Measurements from ENCODE around the gene PRSS57. TPM values are rescaled to one million over a fixed set of nuclear protein-coding genes. Genes with fewer than 3 reads are reported as not detected.

Gene PRSS57
- polyA plus RNA-seq, 1 of the 3 experiments (the other 2 are of a cell fraction), result not detected

DNA sequence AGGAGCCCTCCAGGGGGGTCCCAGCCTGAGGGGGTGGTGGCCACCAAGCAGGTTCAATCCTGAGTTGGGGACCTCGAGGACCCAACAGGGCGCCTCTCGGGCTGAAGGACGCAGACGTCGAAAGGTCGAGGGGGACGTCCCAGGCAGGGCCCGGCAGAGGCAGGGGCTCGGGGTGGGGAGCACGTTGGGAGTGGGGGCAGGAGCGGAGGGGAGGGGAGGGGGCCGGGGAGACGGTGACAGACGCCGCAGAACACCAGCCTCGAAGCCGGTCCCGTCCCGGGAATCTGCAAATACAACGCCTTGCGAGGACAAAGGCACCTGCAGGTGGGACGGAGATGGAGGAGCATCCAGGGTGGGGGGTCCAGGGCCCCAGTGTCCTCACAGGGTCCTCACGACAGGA, 51.5 kb downstream of the PRSS57 start:
- Histone ChIP-seq H3K4me3 (ENCODE audit: low read depth in 2 of 2, low read length in 1 of 2) (no peak overlapping the region), H3K4me1 (ENCODE audit: control insufficient read depth in 1 of 2, insufficient read depth in 2 of 2, low read depth in 1 of 2, low read length in 1 of 2) (peaks cover 0 to 7% of the 10 kb centered on the region in 2 experiments; a peak in 1 of 4 replicates), H3K36me3 (replicated peaks in 1 of 2; ENCODE audit: control insufficient read depth in 1 of 2, insufficient read depth in 2 of 2, low read length in 1 of 2) (peaks cover 0 to 37% of the 10 kb centered on the region in 2 experiments), H3F3A (replicated peaks; ENCODE audit: insufficient read depth) (no peaks in the 10 kb centered on the region), H2AFZ (ENCODE audit: low read depth) (no peak overlapping the region), H3K4me2 (no peak overlapping the region), H3K9ac (no peak overlapping the region), H3K9me2 (no peaks in the 10 kb centered on the region), H3K79me2 (ENCODE audit: insufficient read depth) (no peaks in the 10 kb centered on the region), H3K27me3 (ENCODE audit: insufficient read depth) (no peaks in the 10 kb centered on the region), H4K20me1 (ENCODE audit: insufficient read depth) (no peaks in the 10 kb centered on the region), H3K27ac (ENCODE audit: low read depth in 2 of 2, low read length in 1 of 2) (no peak overlapping the region), H3K9me3 (no peaks in the 10 kb centered on the region)
- no peak for DNase-seq
- 88% methylated on average over 18 of the region's 24 CpGs for WGBS (ENCODE audit: low lambda C conversion rate)
- POLR2A ChIA-PET, result no interaction called here
- no peak for TF ChIP-seq NRF1 (IDR thresholded peaks at IDR 0.05; ENCODE audit: low read depth, low read length)
- TF ChIP-seq, protein P1, sequence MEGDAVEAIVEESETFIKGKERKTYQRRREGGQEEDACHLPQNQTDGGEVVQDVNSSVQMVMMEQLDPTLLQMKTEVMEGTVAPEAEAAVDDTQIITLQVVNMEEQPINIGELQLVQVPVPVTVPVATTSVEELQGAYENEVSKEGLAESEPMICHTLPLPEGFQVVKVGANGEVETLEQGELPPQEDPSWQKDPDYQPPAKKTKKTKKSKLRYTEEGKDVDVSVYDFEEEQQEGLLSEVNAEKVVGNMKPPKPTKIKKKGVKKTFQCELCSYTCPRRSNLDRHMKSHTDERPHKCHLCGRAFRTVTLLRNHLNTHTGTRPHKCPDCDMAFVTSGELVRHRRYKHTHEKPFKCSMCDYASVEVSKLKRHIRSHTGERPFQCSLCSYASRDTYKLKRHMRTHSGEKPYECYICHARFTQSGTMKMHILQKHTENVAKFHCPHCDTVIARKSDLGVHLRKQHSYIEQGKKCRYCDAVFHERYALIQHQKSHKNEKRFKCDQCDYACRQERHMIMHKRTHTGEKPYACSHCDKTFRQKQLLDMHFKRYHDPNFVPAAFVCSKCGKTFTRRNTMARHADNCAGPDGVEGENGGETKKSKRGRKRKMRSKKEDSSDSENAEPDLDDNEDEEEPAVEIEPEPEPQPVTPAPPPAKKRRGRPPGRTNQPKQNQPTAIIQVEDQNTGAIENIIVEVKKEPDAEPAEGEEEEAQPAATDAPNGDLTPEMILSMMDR (IDR thresholded peaks at IDR 0.05), result no peak
- CTCF ChIA-PET, result no interaction called here

DNA sequence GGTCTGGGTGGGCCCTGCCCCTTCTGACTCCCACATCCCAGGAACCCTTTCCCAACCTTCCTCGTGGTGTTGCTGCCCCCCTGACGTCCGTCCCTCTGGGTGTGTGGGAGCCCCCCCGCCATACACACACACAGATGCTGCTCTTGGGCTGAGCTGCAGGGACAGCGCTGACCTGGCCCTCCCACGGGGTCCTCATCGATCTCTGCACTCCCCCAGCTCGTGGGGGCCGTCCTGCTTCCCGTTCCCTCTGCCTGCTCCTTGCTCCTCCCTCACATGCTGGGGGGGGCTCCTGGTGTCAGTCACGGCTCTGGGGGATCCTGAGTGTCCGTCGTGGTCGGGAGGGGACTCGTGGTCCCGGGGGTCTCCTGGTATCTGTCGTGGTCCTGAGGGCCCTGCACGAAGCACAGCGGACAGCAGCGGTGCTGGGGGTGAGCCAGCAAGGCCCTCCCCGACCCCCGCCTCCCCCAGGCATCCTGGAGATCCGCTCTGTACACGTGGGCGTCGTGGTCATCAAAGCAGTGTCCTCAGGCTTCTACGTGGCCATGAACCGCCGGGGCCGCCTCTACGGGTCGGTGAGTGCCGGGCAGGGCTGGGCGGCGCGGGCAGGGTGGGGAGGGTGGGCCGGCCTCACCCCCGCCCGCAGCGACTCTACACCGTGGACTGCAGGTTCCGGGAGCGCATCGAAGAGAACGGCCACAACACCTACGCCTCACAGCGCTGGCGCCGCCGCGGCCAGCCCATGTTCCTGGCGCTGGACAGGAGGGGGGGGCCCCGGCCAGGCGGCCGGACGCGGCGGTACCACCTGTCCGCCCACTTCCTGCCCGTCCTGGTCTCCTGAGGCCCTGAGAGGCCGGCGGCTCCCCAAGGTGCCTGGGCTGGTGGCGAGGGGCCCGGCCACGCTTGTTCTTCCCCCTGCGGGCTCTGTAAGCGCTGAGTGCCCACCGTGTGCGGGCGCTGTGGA, 52.2 kb downstream of the PRSS57 start:
- no peaks in the 10 kb centered on the region for H3K79me2 ChIP-seq (ENCODE audit: insufficient read depth)
- DNase-seq, result no peak
- peaks cover 0 to 34% of the 10 kb centered on the region in 2 experiments for H3K36me3 ChIP-seq (replicated peaks in 1 of 2; ENCODE audit: control insufficient read depth in 1 of 2, insufficient read depth in 2 of 2, low read length in 1 of 2)
- no peak overlapping the region for H2AFZ ChIP-seq (ENCODE audit: low read depth)
- H3K4me1 ChIP-seq (ENCODE audit: control insufficient read depth in 1 of 2, insufficient read depth in 2 of 2, low read depth in 1 of 2, low read length in 1 of 2), result peaks cover 0 to 8% of the 10 kb centered on the region in 2 experiments; a peak in 1 of 4 replicates
- H3K4me3 ChIP-seq (ENCODE audit: low read depth in 2 of 2, low read length in 1 of 2), result no peak overlapping the region
- TF ChIP-seq FOXJ3 (CRISPR knock-in tag; IDR thresholded peaks at IDR 0.05) (no peak), NFIC (IDR thresholded peaks at IDR 0.05; ENCODE audit: borderline replicate concordance) (no peak), CHD2 (IDR thresholded peaks at IDR 0.05; ENCODE audit: low read length, partially characterized antibody) (no peak), GABPA (IDR thresholded peaks at IDR 0.05; ENCODE audit: low read depth) (no peak)
- no peaks in the 10 kb centered on the region for H3F3A ChIP-seq (replicated peaks; ENCODE audit: insufficient read depth)
- ChIA-PET POLR2A (no interaction called here), CTCF (interaction anchor here (1.3 kb wide), 1 partner anchor 59 kb away, joined by 4 read pairs; no protein-coding TSS in a partner anchor)
- no peaks in the 10 kb centered on the region for H3K9me2 ChIP-seq
- WGBS (ENCODE audit: low lambda C conversion rate), result 94% methylated on average over 38 of the region's 70 CpGs
- no peak overlapping the region for H3K27ac ChIP-seq (ENCODE audit: low read depth in 2 of 2, low read length in 1 of 2)
- no peaks in the 10 kb centered on the region for H3K9me3 ChIP-seq
- H3K4me2 ChIP-seq, result no peak overlapping the region
- no peaks in the 10 kb centered on the region for H4K20me1 ChIP-seq (ENCODE audit: insufficient read depth)
- no peak overlapping the region for H3K9ac ChIP-seq
- no peaks in the 10 kb centered on the region for H3K27me3 ChIP-seq (ENCODE audit: insufficient read depth)

DNA sequence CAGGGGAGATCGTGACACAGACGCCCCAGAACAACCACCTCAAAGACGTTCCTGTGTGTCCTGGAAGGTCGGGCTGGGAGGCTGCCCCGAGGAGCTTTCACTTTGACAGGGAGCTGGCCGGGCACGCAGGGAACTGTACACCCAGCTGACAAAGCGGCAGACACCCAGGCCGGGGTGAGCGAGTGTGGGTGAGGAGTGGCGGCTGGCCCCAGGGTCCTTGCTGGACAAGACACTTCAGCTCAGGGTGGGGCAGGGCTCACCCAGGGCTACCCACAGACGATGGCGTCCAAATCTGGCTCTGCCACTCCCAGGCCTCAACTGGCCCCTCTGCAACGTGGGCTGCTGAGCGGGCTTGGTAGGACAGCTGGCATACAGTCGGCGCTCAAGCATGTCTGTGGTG, 53.5 kb downstream of the PRSS57 start:
- Histone ChIP-seq H2AFZ (ENCODE audit: low read depth) (no peak overlapping the region), H3K27ac (ENCODE audit: low read depth in 2 of 2, low read length in 1 of 2) (no peak overlapping the region), H3K9ac (no peak overlapping the region), H3K79me2 (ENCODE audit: insufficient read depth) (no peaks in the 10 kb centered on the region), H3K36me3 (replicated peaks in 1 of 2; ENCODE audit: control insufficient read depth in 1 of 2, insufficient read depth in 2 of 2, low read length in 1 of 2) (peaks cover 0 to 22% of the 10 kb centered on the region in 2 experiments), H3K4me2 (no peak overlapping the region), H3K4me3 (ENCODE audit: low read depth in 2 of 2, low read length in 1 of 2) (no peak overlapping the region), H3K4me1 (ENCODE audit: control insufficient read depth in 1 of 2, insufficient read depth in 2 of 2, low read depth in 1 of 2, low read length in 1 of 2) (peaks cover 0 to 8% of the 10 kb centered on the region in 2 experiments; a peak in 1 of 4 replicates), H3F3A (replicated peaks; ENCODE audit: insufficient read depth) (no peaks in the 10 kb centered on the region), H3K27me3 (ENCODE audit: insufficient read depth) (no peaks in the 10 kb centered on the region), H3K9me3 (no peaks in the 10 kb centered on the region), H4K20me1 (ENCODE audit: insufficient read depth) (no peaks in the 10 kb centered on the region), H3K9me2 (no peaks in the 10 kb centered on the region)
- TF ChIP-seq, protein P2, sequence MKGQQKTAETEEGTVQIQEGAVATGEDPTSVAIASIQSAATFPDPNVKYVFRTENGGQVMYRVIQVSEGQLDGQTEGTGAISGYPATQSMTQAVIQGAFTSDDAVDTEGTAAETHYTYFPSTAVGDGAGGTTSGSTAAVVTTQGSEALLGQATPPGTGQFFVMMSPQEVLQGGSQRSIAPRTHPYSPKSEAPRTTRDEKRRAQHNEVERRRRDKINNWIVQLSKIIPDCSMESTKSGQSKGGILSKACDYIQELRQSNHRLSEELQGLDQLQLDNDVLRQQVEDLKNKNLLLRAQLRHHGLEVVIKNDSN (IDR thresholded peaks at IDR 0.05; ENCODE audit: borderline replicate concordance, low read depth), result no peak
- 87% methylated on average over 7 of the region's 17 CpGs for WGBS (ENCODE audit: low lambda C conversion rate)
- ChIA-PET POLR2A (no interaction called here), CTCF (interaction anchor here (1.0 to 1.3 kb wide), 2 partner anchors 58 to 92 kb away, joined by 3 to 4 read pairs; no protein-coding TSS in a partner anchor)
- DNase-seq, result no peak
